Tibial artery (tissue), 4 donors: ENCODE results near the gene UGCG.

ENCODE experiments used
- DNase-seq, 2 donors: peaks; one replicate each; pipeline ENCODE4 v3.0.0-alpha.2; 2019
- H3K27ac ChIP-seq, 2 donors: fragments of 200-600 bp; sonication (generic) in 1 of 2; 1 replicate in 1 of 2; 2 replicates in 1 of 2; pipeline ENCODE4 v1.5.1; 2018 to 2019; ENCODE audit warnings: mild to moderate bottlenecking in 1 of 2
- H3K27me3 ChIP-seq, 2 donors: fragments of 200-600 bp; sonication (generic) in 1 of 2; one replicate each; pipeline versions ENCODE4 v1.5.1 to v1.6.0; 2016 to 2019
- H3K36me3 ChIP-seq, 3 donors: fragments of 200-600 bp; sonication (generic) in 2 of 3; one replicate each; pipeline ENCODE4 v1.5.1; 2016 to 2019; ENCODE audit warnings: mild to moderate bottlenecking in 2 of 3
- H3K4me1 ChIP-seq, 4 donors: fragments of 200-600 bp; sonication (generic) in 2 of 4; 1 replicate in 3 of 4; 2 replicates in 1 of 4; pipeline ENCODE4 v1.5.1; 2016 to 2019
- H3K4me3 ChIP-seq, 2 donors: fragments of 200-600 bp; sonication (generic) in 1 of 2; 1 replicate in 1 of 2; 2 replicates in 1 of 2; pipeline ENCODE4 v1.5.1; 2018 to 2019; ENCODE audit warnings: mild to moderate bottlenecking in 2 of 2
- H3K9me3 ChIP-seq, 3 donors: fragments of 200-600 bp; sonication (generic) in 1 of 3; one replicate each; pipeline ENCODE4 v1.5.1; 2016 to 2019
- intact Hi-C: fragments of 100-400 bp; cut with DNase I; formaldehyde crosslinking; loops from one replicate; pipeline ENCODE4 v1.15.0; 2023; ENCODE audit warnings: low total_unique reads
- TF ChIP-seq, protein P1 (sequence below), 2 experiments: fragments of 200-600 bp in 1 of 2; fragments of 450-650 bp in 1 of 2; IDR thresholded peaks; one replicate each; pipeline ENCODE4 v1.5.1; 2017 to 2019; ENCODE audit warnings: antibody characterized with exemption in 2 of 2, mild to moderate bottlenecking in 1 of 2, moderate library complexity in 1 of 2

The UGCG gene

DNA sequence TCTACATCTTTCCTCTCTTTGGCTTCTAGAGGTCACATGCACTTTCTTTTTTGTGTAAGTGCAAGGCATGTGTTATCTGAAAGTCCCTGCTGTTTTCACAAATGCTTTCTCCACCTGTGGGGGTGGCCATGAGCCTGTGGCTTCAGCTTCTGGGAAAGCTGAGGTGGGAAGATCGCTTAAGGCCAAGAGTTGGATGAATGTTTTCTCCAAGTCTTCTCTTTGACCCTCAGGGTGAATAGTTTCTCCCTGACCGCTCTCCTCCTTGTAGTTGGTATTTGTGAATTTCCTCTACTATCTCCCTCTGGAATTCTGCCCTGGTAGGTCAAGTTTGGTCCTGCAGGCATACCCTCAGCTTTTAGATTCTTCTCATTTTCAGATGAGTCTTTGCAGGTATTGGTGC lies 74.2 kb downstream of the UGCG start:
- TF ChIP-seq, protein P1, sequence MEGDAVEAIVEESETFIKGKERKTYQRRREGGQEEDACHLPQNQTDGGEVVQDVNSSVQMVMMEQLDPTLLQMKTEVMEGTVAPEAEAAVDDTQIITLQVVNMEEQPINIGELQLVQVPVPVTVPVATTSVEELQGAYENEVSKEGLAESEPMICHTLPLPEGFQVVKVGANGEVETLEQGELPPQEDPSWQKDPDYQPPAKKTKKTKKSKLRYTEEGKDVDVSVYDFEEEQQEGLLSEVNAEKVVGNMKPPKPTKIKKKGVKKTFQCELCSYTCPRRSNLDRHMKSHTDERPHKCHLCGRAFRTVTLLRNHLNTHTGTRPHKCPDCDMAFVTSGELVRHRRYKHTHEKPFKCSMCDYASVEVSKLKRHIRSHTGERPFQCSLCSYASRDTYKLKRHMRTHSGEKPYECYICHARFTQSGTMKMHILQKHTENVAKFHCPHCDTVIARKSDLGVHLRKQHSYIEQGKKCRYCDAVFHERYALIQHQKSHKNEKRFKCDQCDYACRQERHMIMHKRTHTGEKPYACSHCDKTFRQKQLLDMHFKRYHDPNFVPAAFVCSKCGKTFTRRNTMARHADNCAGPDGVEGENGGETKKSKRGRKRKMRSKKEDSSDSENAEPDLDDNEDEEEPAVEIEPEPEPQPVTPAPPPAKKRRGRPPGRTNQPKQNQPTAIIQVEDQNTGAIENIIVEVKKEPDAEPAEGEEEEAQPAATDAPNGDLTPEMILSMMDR (IDR thresholded peaks at IDR 0.05), result no peak
- no peak overlapping the region for H3K27ac ChIP-seq

DNA sequence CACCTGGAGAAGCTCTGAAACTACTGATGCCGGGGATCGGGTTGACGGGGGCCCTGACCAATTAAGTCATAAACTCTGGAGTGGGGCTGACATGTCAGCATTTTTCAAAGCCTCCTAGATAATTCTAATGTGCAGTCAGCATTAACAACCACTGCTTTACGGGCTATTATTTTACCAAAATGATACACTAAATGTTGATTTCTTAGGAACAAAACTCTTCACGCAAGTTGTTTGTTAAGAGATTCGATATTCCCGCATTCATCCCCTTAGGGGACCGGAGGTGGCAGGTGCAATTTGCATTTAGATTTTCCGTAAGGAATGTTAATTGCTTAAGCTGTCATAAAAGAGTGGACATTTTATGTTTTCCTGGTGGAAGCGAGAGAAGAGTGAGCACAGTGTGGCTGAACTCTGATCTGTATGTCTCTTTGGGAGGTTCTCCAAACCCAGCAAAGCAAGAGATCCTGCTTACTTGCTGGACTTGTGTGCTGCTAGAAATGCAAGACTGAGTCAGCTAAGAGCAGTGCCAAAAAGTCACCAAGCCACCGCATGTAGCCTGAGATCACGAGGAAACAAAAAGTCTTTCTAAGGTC lies 77.6 kb downstream of the UGCG start:
- Histone ChIP-seq H3K27ac (no peak overlapping the region), H3K4me1 (no peaks in the 10 kb centered on the region), H3K36me3 (no peaks in the 10 kb centered on the region), H3K27me3 (no peaks in the 10 kb centered on the region), H3K4me3 (no peak overlapping the region), H3K9me3 (no peaks in the 10 kb centered on the region)
- peak in 1 of 2 donors; percentile 20 for DNase-seq
- TF ChIP-seq, protein P1 (IDR thresholded peaks at IDR 0.05), result no peak
- intact Hi-C loops, result no loop called here

More for the DNA sequence above, 74.2 kb downstream of the UGCG start:
- H3K36me3 ChIP-seq, result no peaks in the 10 kb centered on the region
- H3K4me1 ChIP-seq, result no peaks in the 10 kb centered on the region
- H3K4me3 ChIP-seq, result no peak overlapping the region
- intact Hi-C loops, result no loop called here
- DNase-seq, result peak in 1 of 2 donors; percentile 5
- no peaks in the 10 kb centered on the region for H3K27me3 ChIP-seq
- H3K9me3 ChIP-seq, result no peaks in the 10 kb centered on the region

DNA sequence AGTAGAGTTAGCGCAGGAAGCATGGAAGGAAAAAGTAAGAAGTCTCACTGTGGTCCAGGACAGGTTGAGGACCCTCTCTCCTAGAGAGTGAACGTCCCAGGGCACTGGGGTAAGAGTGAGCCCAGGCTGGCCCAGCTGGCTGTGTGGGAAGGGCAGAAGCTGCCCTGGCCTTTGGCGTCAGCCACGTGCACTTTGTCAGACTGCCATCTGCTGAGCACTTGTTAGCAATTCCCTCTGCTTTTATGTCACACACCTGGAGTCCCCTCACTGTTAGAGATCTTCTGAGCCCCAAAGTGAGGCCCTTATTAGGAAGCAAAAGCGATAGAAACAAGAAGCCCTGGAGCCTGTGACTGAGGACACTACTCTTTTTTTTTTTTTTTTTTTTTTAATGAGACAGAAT lies 79.1 kb downstream of the UGCG start:
- DNase-seq, result peak in 1 of 2 donors; percentile 37
- no peaks in the 10 kb centered on the region for H3K36me3 ChIP-seq
- no peak overlapping the region for H3K4me3 ChIP-seq
- H3K4me1 ChIP-seq, result no peaks in the 10 kb centered on the region
- H3K27me3 ChIP-seq, result no peaks in the 10 kb centered on the region
- TF ChIP-seq, protein P1 (IDR thresholded peaks at IDR 0.05), result no peak
- no peaks in the 10 kb centered on the region for H3K9me3 ChIP-seq
- intact Hi-C loops, result no loop called here
- H3K27ac ChIP-seq, result no peak overlapping the region

DNA sequence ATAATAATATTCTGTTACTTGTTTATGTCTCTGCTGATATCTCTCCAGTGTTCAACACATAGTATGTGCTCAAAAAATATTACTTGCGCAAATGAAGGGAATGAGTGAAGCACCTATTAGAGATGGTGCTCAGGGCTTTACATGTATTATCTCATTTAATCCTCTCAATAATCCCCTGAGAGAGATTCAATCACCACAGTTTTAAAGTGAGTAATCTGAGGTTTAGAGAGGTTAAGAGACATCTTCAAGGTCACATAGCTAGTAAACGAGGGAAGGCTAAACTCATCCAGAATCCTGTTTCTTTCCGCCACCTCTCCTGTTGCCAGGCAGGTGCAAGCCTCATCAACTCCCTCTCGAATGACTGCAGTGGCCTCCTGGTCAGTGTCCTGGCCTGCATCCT lies 82.0 kb downstream of the UGCG start:
- H3K4me3 ChIP-seq, result no peak overlapping the region
- no peak overlapping the region for H3K27ac ChIP-seq
- H3K27me3 ChIP-seq, result no peaks in the 10 kb centered on the region
- DNase-seq, result peak in 1 of 2 donors; percentile 2
- H3K36me3 ChIP-seq, result no peaks in the 10 kb centered on the region
- H3K9me3 ChIP-seq, result no peaks in the 10 kb centered on the region
- TF ChIP-seq, protein P1 (IDR thresholded peaks at IDR 0.05), result no peak
- H3K4me1 ChIP-seq, result no peaks in the 10 kb centered on the region
- intact Hi-C loops, result no loop called here

DNA sequence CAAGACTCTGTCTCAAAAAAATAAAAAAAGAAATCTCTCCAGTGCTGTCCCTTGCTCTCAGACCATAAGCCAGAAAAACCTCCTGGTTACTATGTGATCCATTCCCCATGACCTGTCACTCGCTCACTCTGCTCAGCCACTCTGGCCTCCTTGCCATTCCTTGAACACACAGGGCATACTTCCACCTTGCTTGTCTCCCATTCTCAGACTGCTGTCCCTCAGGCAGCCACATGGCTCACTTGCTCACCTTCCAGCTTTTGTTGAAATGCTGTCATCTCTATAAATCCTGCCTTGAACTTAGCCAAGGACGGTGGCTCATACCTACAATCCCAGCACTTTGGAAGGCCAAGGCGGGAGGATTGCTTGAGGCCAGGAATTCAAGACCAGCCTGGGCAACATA lies 82.9 kb downstream of the UGCG start:
- no peaks in the 10 kb centered on the region for H3K9me3 ChIP-seq
- DNase-seq, result peak in 1 of 2 donors; percentile 23
- H3K4me1 ChIP-seq, result no peaks in the 10 kb centered on the region
- TF ChIP-seq, protein P1 (IDR thresholded peaks at IDR 0.05), result no peak
- intact Hi-C loops, result no loop called here
- no peak overlapping the region for H3K27ac ChIP-seq
- H3K27me3 ChIP-seq, result no peaks in the 10 kb centered on the region
- H3K36me3 ChIP-seq, result no peaks in the 10 kb centered on the region
- H3K4me3 ChIP-seq, result no peak overlapping the region

DNA sequence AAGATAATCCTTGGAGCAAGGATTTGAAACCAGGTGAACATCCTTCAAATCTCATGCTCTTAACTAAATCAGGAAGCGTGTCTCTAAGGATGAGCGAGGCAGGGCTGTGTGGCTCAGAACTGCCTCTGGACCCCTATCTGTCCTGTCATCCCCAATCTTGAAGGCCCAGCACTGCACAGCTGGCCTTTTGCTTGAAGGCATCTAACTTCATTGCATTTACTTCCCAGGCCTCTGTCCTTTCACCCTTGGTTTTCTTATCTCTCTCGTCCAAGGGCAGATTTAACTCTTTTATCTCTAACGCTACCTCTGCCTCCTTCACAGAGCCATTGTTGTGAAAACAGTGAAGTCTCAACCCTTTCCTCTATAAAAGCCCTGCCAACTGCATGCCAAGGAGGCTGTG lies 83.8 kb downstream of the UGCG start:
- Histone ChIP-seq H3K9me3 (no peaks in the 10 kb centered on the region), H3K27ac (no peak overlapping the region), H3K27me3 (no peaks in the 10 kb centered on the region), H3K36me3 (no peaks in the 10 kb centered on the region), H3K4me1 (no peaks in the 10 kb centered on the region), H3K4me3 (no peak overlapping the region)
- DNase-seq, result peak in 1 of 2 donors; percentile 10
- TF ChIP-seq, protein P1 (IDR thresholded peaks at IDR 0.05), result no peak
- intact Hi-C loops, result no loop called here
